ENCODE measurements around the gene PGAP6.

- no peak for TF ChIP-seq L3MBTL2 (conservative IDR thresholded peaks at IDR 0.05)
- no peak for TF ChIP-seq CTBP1 (IDR thresholded peaks at IDR 0.05; ENCODE audit: borderline replicate concordance)
- TF ChIP-seq FOXK2 (IDR thresholded peaks at IDR 0.05) = no peak
- no peak for TF ChIP-seq PKNOX1 (IDR thresholded peaks at IDR 0.05)
- TF ChIP-seq FOXM1 (IDR thresholded peaks at IDR 0.05; ENCODE audit: borderline replicate concordance) = no peak
- no peak for TF ChIP-seq TARDBP (IDR thresholded peaks at IDR 0.05)
- TF ChIP-seq FOXA1 (IDR thresholded peaks at IDR 0.05) = no peak
- no peak for TF ChIP-seq SP1 (IDR thresholded peaks at IDR 0.05)
- no peak for TF ChIP-seq LEF1 (IDR thresholded peaks at IDR 0.05; ENCODE audit: borderline replicate concordance)
- TF ChIP-seq ELF4 (IDR thresholded peaks at IDR 0.05) = no peak
- TF ChIP-seq BHLHE40 (IDR thresholded peaks at IDR 0.05; ENCODE audit: borderline replicate concordance) = no peak
- no peak for TF ChIP-seq ARNT (IDR thresholded peaks at IDR 0.05)
Observed at GRCh38 chr16:397135-397661, 15.4 kb upstream of the PGAP6 start, which contains the start of gene NME4.
